B cell (primary cell): Measurements from ENCODE around the gene CCND1.

Source experiments
- EZH2 ChIP-seq: IDR thresholded peaks from 2 replicates; pipeline ENCODE4 v1.6.1; 2012; ENCODE audit warnings: borderline replicate concordance, low read depth, mild to moderate bottlenecking, moderate library complexity, low read length; ENCODE audit not compliant: insufficient read depth, poor library complexity, severe bottlenecking
- TF ChIP-seq, protein P1 (sequence below): fragments of 200-600 bp; IDR thresholded peaks from one replicate; pipeline ENCODE4 v1.8.0; 2022; ENCODE audit warnings: antibody characterized with exemption, mild to moderate bottlenecking

DNA sequence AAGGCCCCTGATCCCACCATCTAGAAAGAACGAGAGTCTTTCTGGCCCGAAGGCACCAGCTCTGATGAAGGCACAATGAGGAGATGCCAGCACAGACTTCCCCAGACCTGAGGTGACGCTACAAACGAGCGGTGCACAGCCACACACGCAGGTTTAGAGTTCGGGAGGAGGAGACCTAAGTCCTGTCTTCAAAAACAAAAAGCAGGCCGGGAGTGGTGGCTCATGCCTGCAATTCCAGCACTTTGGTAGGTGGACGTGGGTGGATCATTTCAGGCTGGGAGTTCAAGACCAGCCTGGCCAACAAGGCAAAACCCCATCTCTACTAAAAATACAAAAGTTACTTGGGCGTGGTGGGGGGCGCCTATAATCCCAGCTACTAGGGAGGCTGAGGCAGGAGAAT, 24.7 kb downstream of the CCND1 start:
- TF ChIP-seq, protein P1, sequence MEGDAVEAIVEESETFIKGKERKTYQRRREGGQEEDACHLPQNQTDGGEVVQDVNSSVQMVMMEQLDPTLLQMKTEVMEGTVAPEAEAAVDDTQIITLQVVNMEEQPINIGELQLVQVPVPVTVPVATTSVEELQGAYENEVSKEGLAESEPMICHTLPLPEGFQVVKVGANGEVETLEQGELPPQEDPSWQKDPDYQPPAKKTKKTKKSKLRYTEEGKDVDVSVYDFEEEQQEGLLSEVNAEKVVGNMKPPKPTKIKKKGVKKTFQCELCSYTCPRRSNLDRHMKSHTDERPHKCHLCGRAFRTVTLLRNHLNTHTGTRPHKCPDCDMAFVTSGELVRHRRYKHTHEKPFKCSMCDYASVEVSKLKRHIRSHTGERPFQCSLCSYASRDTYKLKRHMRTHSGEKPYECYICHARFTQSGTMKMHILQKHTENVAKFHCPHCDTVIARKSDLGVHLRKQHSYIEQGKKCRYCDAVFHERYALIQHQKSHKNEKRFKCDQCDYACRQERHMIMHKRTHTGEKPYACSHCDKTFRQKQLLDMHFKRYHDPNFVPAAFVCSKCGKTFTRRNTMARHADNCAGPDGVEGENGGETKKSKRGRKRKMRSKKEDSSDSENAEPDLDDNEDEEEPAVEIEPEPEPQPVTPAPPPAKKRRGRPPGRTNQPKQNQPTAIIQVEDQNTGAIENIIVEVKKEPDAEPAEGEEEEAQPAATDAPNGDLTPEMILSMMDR = no peak
- no peak for TF ChIP-seq EZH2
